KMS-11 (cell line): ENCODE results near the gene STK4.

Experiments
- H2AFZ ChIP-seq: fragments of 200-600 bp; sonication (generic); 2 replicates; pipeline ENCODE4 v1.6.1; 2016; ENCODE audit warnings: antibody characterized with exemption, mixed run types, low read depth
- H3K27ac ChIP-seq: fragments of 200-600 bp; sonication (generic); 2 replicates; pipeline ENCODE4 v1.6.1; 2016; ENCODE audit warnings: mild to moderate bottlenecking, mixed run types
- H3K27me3 ChIP-seq: fragments of 200-600 bp; sonication (generic); 2 replicates; pipeline ENCODE4 v1.6.1; 2017; ENCODE audit warnings: mild to moderate bottlenecking, low read depth, mixed run types, moderate library complexity; ENCODE audit not compliant: insufficient read depth
- H3K36me3 ChIP-seq: fragments of 200-600 bp; sonication (generic); 2 replicates; pipeline ENCODE4 v1.6.1; 2017; ENCODE audit warnings: mild to moderate bottlenecking, mixed run types; ENCODE audit not compliant: insufficient read depth
- H3K4me1 ChIP-seq: fragments of 200-600 bp; sonication (generic); 2 replicates; pipeline ENCODE4 v1.6.1; 2016; ENCODE audit warnings: mild to moderate bottlenecking, low read depth, mixed run types; ENCODE audit not compliant: poor library complexity, severe bottlenecking
- H3K4me2 ChIP-seq: fragments of 200-600 bp; sonication (generic); 2 replicates; pipeline ENCODE4 v1.7.0; 2016; ENCODE audit warnings: mild to moderate bottlenecking, mixed run types
- H3K4me3 ChIP-seq: fragments of 200-600 bp; sonication (generic); IDR thresholded peaks from 2 replicates; pipeline ENCODE4 v1.6.1; 2017; ENCODE audit warnings: low read depth, low read length, mixed read lengths; ENCODE audit not compliant: insufficient read depth
- H3K79me2 ChIP-seq: fragments of 200-600 bp; sonication (generic); 2 replicates; pipeline ENCODE4 v1.6.1; 2016; ENCODE audit warnings: low read depth, mixed run types; ENCODE audit not compliant: insufficient read depth
- H3K9ac ChIP-seq: fragments of 200-600 bp; sonication (generic); 2 replicates; pipeline ENCODE4 v1.6.1; 2016; ENCODE audit warnings: mild to moderate bottlenecking, mixed run types
- H4K20me1 ChIP-seq: fragments of 200-600 bp; sonication (generic); 2 replicates; pipeline ENCODE4 v1.6.1; 2016; ENCODE audit warnings: mild to moderate bottlenecking, mixed run types; ENCODE audit not compliant: insufficient read depth
- TF ChIP-seq, protein P1 (sequence below): fragments of 200-600 bp; sonication (generic); conservative IDR thresholded peaks from 2 replicates; pipeline ENCODE4 v1.6.1; 2017; ENCODE audit warnings: low read depth, mild to moderate bottlenecking, antibody characterized with exemption, low read length, moderate library complexity, mixed read lengths

STK4 gene

DNA sequence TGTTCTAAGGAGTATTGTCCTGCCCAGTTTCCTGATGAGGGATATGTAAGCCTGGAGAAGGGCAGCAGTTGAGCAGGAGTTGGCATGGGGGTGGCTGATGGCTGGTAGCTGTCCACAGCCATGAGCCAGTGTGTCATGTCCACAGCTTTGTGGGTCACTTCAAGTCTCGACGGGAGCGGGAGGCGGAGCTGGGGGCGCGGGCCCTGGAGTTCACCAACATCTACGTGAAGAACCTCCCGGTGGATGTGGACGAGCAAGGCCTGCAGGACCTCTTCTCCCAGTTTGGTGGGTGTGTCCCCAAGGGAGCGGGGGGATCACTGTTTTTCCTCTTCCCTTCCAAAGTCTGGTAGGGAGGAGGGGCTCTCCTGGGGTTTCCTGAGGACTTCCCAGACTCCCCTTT is 47.6 kb upstream of the STK4 start:
- H3K4me2 ChIP-seq = no peak overlapping the region
- H3K27me3 ChIP-seq = no peaks in the 10 kb centered on the region
- H3K4me1 ChIP-seq = no peaks in the 10 kb centered on the region
- H3K4me3 ChIP-seq = no peak overlapping the region
- H4K20me1 ChIP-seq = no peaks in the 10 kb centered on the region
- no peaks in the 10 kb centered on the region for H3K36me3 ChIP-seq
- H2AFZ ChIP-seq = no peak overlapping the region
- no peak overlapping the region for H3K27ac ChIP-seq
- H3K79me2 ChIP-seq = no peaks in the 10 kb centered on the region
- TF ChIP-seq, protein P1, sequence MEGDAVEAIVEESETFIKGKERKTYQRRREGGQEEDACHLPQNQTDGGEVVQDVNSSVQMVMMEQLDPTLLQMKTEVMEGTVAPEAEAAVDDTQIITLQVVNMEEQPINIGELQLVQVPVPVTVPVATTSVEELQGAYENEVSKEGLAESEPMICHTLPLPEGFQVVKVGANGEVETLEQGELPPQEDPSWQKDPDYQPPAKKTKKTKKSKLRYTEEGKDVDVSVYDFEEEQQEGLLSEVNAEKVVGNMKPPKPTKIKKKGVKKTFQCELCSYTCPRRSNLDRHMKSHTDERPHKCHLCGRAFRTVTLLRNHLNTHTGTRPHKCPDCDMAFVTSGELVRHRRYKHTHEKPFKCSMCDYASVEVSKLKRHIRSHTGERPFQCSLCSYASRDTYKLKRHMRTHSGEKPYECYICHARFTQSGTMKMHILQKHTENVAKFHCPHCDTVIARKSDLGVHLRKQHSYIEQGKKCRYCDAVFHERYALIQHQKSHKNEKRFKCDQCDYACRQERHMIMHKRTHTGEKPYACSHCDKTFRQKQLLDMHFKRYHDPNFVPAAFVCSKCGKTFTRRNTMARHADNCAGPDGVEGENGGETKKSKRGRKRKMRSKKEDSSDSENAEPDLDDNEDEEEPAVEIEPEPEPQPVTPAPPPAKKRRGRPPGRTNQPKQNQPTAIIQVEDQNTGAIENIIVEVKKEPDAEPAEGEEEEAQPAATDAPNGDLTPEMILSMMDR = no peak
- H3K9ac ChIP-seq = no peak overlapping the region

DNA sequence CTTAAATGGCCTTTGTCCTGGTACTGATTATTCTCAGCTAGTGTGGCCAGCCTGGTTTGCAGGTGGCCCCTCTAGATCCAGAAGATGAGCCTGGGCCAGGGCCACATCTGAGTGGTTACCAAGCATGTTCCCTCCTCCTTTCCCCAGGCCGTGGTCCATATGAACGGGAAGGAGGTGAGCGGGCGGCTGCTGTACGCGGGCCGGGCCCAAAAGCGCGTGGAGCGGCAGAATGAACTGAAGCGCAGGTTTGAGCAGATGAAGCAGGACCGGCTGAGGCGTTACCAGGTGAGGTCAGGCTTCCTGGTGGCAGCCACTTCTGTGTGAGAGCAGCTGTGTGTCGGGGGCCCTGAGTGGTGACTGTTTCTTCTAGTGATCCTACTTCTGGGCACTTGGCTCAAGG is 44.9 kb upstream of the STK4 start:
- Histone ChIP-seq H2AFZ (no peak overlapping the region), H3K9ac (no peak overlapping the region), H3K4me3 (no peak overlapping the region), H3K36me3 (no peaks in the 10 kb centered on the region), H4K20me1 (no peaks in the 10 kb centered on the region), H3K27me3 (no peaks in the 10 kb centered on the region), H3K4me1 (no peaks in the 10 kb centered on the region), H3K4me2 (no peak overlapping the region), H3K27ac (no peak overlapping the region), H3K79me2 (no peaks in the 10 kb centered on the region)
- TF ChIP-seq, protein P1 = no peak

DNA sequence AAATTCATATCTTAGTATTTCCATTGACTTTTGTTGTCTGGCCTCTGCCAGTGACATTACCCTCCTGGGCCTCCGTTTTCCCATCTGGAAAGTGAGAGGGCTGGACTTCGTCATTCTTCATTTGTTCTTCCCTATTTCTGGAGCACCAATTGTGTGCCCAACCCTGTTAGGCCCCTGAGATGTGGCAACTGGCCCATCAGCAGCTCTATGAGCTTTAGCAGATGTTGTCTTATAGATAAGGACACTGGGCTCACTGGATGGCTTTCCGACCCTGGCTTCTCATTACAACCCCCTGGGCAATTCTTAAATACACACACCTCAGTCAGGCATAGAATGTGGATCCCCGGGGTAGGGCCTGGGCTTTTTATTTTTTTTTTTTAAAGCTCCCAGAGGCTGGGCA is 41.8 kb upstream of the STK4 start:
- H2AFZ ChIP-seq = no peak overlapping the region
- no peaks in the 10 kb centered on the region for H3K79me2 ChIP-seq
- H3K4me1 ChIP-seq = no peaks in the 10 kb centered on the region
- TF ChIP-seq, protein P1 = no peak
- no peak overlapping the region for H3K4me3 ChIP-seq
- no peak overlapping the region for H3K9ac ChIP-seq
- H3K27me3 ChIP-seq = no peaks in the 10 kb centered on the region
- H4K20me1 ChIP-seq = no peaks in the 10 kb centered on the region
- no peaks in the 10 kb centered on the region for H3K36me3 ChIP-seq
- no peak overlapping the region for H3K4me2 ChIP-seq
- H3K27ac ChIP-seq = no peak overlapping the region

DNA sequence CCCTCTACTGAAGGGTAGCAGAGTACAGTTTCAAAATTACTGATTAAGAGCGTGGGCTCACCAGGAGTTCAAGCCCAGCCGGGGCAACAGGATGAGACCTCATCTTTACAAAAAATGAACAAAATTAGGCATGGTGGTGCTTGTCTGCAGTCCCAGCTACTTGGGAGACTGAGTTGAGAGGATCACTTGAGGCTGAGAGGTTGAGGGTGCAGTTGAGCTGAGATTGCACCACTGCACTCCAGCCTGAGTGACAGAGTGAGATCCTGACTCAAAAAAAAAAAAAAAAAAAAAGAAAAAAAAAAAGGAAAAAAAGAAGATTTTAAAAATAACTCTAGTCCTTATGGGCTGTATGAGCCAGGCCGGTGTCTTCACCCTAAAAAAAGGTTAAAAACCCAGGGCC is 37.7 kb upstream of the STK4 start:
- no peak overlapping the region for H3K27ac ChIP-seq
- no peaks in the 10 kb centered on the region for H3K36me3 ChIP-seq
- no peaks in the 10 kb centered on the region for H3K27me3 ChIP-seq
- H3K4me1 ChIP-seq = no peaks in the 10 kb centered on the region
- H4K20me1 ChIP-seq = no peaks in the 10 kb centered on the region
- no peak overlapping the region for H3K4me3 ChIP-seq
- H2AFZ ChIP-seq = no peak overlapping the region
- no peak overlapping the region for H3K9ac ChIP-seq
- TF ChIP-seq, protein P1 = no peak
- no peak overlapping the region for H3K4me2 ChIP-seq
- no peaks in the 10 kb centered on the region for H3K79me2 ChIP-seq
